NCI-H1417 treated with DMSO at 0.1 percent for 48 hours (cell line): ENCODE results near the gene TRIML1.
"Not testable (repeated sequence)": the region's sequence is repeated elsewhere in the genome, so short reads cannot be mapped to it uniquely, and the experiment has no call there.

Source experiments
- DNase-seq: peaks from one replicate; lab custom pipeline; 2025; lab: John Stamatoyannopoulos, UW

Gene TRIML1

GRCh38 chr4:188154668-188155405 lies 15.6 kb downstream of the TRIML1 start:
- DNase-seq: no peak

GRCh38 chr4:188158336-188158735 lies 19.1 kb downstream of the TRIML1 start:
- DNase-seq: no peak

GRCh38 chr4:188159513-188160226 lies 20.4 kb downstream of the TRIML1 start:
- not testable (repeated sequence) for DNase-seq

GRCh38 chr4:188160406-188160805 lies 21.2 kb downstream of the TRIML1 start:
- no peak for DNase-seq

GRCh38 chr4:188161167-188161566 lies 21.9 kb downstream of the TRIML1 start:
- DNase-seq: no peak

- no peak for DNase-seq
Measured at GRCh38 chr4:188162698-188163097, 23.5 kb downstream of the TRIML1 start.

GRCh38 chr4:188168726-188169373 lies 29.6 kb downstream of the TRIML1 start:
- no peak for DNase-seq

GRCh38 chr4:188171551-188171950 lies 32.3 kb downstream of the TRIML1 start:
- DNase-seq: no peak

- DNase-seq: no peak
Measured at GRCh38 chr4:188175288-188175687, 36.0 kb downstream of the TRIML1 start.

GRCh38 chr4:188177997-188178675 lies 38.9 kb downstream of the TRIML1 start:
- no peak for DNase-seq

GRCh38 chr4:188178806-188179205 lies 39.6 kb downstream of the TRIML1 start:
- no peak for DNase-seq

GRCh38 chr4:188187106-188187505 lies 47.9 kb downstream of the TRIML1 start:
- no peak for DNase-seq

- DNase-seq: no peak
Measured at GRCh38 chr4:188190461-188190860, 51.2 kb downstream of the TRIML1 start.

GRCh38 chr4:188194421-188194820 lies 55.2 kb downstream of the TRIML1 start:
- DNase-seq: no peak

GRCh38 chr4:188195389-188195985 lies 56.2 kb downstream of the TRIML1 start:
- no peak for DNase-seq

- no peak for DNase-seq
Measured at GRCh38 chr4:188196134-188196735, 57.0 kb downstream of the TRIML1 start.
